Upper lobe of left lung (tissue), 4 donors: Measurements from ENCODE around the gene SYT7.

ENCODE experiments used
- CTCF ChIP-seq, 6 experiments: fragments of 450-650 bp in 4 of 6; fragments of 200-600 bp in 2 of 6; sonication (generic) in 2 of 6; IDR thresholded peaks; one replicate each; pipeline ENCODE4 v1.5.1; 2016 to 2019; ENCODE audit warnings: antibody characterized with exemption in 6 of 6
- EP300 ChIP-seq, 4 donors: sonication (generic); formaldehyde crosslinking; IDR thresholded peaks; one replicate each; pipeline ENCODE4 v1.5.1; 2017; ENCODE audit warnings: antibody characterized with exemption in 4 of 4, control low read depth in 2 of 4
- POLR2A ChIP-seq, 4 donors: fragments of 450-650 bp; IDR thresholded peaks; one replicate each; pipeline ENCODE4 v1.5.1; 2016 to 2017; ENCODE audit warnings: antibody characterized with exemption in 4 of 4, mild to moderate bottlenecking in 2 of 4
- POLR2AphosphoS5 ChIP-seq, 2 donors: sonication (generic); formaldehyde crosslinking; IDR thresholded peaks; one replicate each; pipeline ENCODE4 v1.5.1; 2017; ENCODE audit warnings: antibody characterized with exemption in 2 of 2

GRCh38 chr11:61607426-61607825, 26.6 kb upstream of the SYT7 start:
- TF ChIP-seq CTCF (IDR thresholded peaks at IDR 0.05) (no peak), POLR2A (IDR thresholded peaks at IDR 0.05) (no peak), EP300 (IDR thresholded peaks at IDR 0.05) (no peak), POLR2AphosphoS5 (IDR thresholded peaks at IDR 0.05) (no peak)
